ENCODE results near the gene PNMT. TPM values are rescaled to one million over a fixed set of nuclear protein-coding genes. Genes with fewer than 3 reads are reported as not detected.
"Not testable (repeated sequence)": the region's sequence is repeated elsewhere in the genome, so short reads cannot be mapped to it uniquely, and the experiment has no call there.

The PNMT gene
- total RNA-seq, 1 donor from 2014 or later: not detected

GRCh38 chr17:39706383-39706782 is 38.1 kb downstream of the PNMT start:
- no peaks in the 10 kb centered on the region for H3K36me3 Mint-ChIP-seq (ENCODE audit: unreplicated experiment)
- H3K4me3 Mint-ChIP-seq (ENCODE audit: unreplicated experiment): no peak overlapping the region
- TF ChIP-seq CTCF (IDR thresholded peaks at IDR 0.05; ENCODE audit: partially characterized antibody, unreplicated experiment): no peak
- no peak overlapping the region for H3K27ac Mint-ChIP-seq (ENCODE audit: unreplicated experiment)
- H3K27me3 Mint-ChIP-seq (ENCODE audit: unreplicated experiment): peaks cover 2% of the 10 kb centered on the region
- no peak for DNase-seq
- H3K9me3 Mint-ChIP-seq (ENCODE audit: unreplicated experiment): peaks cover 11% of the 10 kb centered on the region
- peaks cover 11% of the 10 kb centered on the region for H3K4me1 Mint-ChIP-seq (ENCODE audit: low read depth, unreplicated experiment)

GRCh38 chr17:39706921-39707337 is 38.7 kb downstream of the PNMT start:
- no peak overlapping the region for H3K27ac Mint-ChIP-seq (ENCODE audit: unreplicated experiment)
- peaks cover 14% of the 10 kb centered on the region for H3K4me1 Mint-ChIP-seq (ENCODE audit: low read depth, unreplicated experiment)
- TF ChIP-seq CTCF (IDR thresholded peaks at IDR 0.05; ENCODE audit: partially characterized antibody, unreplicated experiment): no peak
- H3K4me3 Mint-ChIP-seq (ENCODE audit: unreplicated experiment): no peak overlapping the region
- H3K27me3 Mint-ChIP-seq (ENCODE audit: unreplicated experiment): peaks cover 2% of the 10 kb centered on the region
- peaks cover 11% of the 10 kb centered on the region for H3K9me3 Mint-ChIP-seq (ENCODE audit: unreplicated experiment)
- H3K36me3 Mint-ChIP-seq (ENCODE audit: unreplicated experiment): no peaks in the 10 kb centered on the region
- DNase-seq: no peak

GRCh38 chr17:39709319-39709997 is 41.2 kb downstream of the PNMT start:
- H3K9me3 Mint-ChIP-seq (ENCODE audit: unreplicated experiment): peaks cover 11% of the 10 kb centered on the region
- H3K36me3 Mint-ChIP-seq (ENCODE audit: unreplicated experiment): no peaks in the 10 kb centered on the region
- peaks cover 14% of the 10 kb centered on the region for H3K4me1 Mint-ChIP-seq (ENCODE audit: low read depth, unreplicated experiment)
- no peak for DNase-seq
- peak overlapping the region; percentile 81 for H3K4me3 Mint-ChIP-seq (ENCODE audit: unreplicated experiment)
- H3K27me3 Mint-ChIP-seq (ENCODE audit: unreplicated experiment): peaks cover 2% of the 10 kb centered on the region
- TF ChIP-seq CTCF (IDR thresholded peaks at IDR 0.05; ENCODE audit: partially characterized antibody, unreplicated experiment): no peak
- peak overlapping the region; percentile 81 for H3K27ac Mint-ChIP-seq (ENCODE audit: unreplicated experiment)

- H3K4me1 Mint-ChIP-seq (ENCODE audit: low read depth, unreplicated experiment): peaks cover 14% of the 10 kb centered on the region
- H3K27ac Mint-ChIP-seq (ENCODE audit: unreplicated experiment): peak overlapping the region; percentile 43
- no peak for TF ChIP-seq CTCF (IDR thresholded peaks at IDR 0.05; ENCODE audit: partially characterized antibody, unreplicated experiment)
- peaks cover 2% of the 10 kb centered on the region for H3K27me3 Mint-ChIP-seq (ENCODE audit: unreplicated experiment)
- DNase-seq: no peak
- peaks cover 11% of the 10 kb centered on the region for H3K9me3 Mint-ChIP-seq (ENCODE audit: unreplicated experiment)
- no peaks in the 10 kb centered on the region for H3K36me3 Mint-ChIP-seq (ENCODE audit: unreplicated experiment)
- H3K4me3 Mint-ChIP-seq (ENCODE audit: unreplicated experiment): no peak overlapping the region
Measured at GRCh38 chr17:39709998-39710964, 42.0 kb downstream of the PNMT start.

GRCh38 chr17:39711071-39711470 is 42.8 kb downstream of the PNMT start:
- not testable (repeated sequence) for H3K36me3 Mint-ChIP-seq (ENCODE audit: unreplicated experiment); DNase-seq; H3K27ac Mint-ChIP-seq (ENCODE audit: unreplicated experiment); H3K27me3 Mint-ChIP-seq (ENCODE audit: unreplicated experiment); H3K4me3 Mint-ChIP-seq (ENCODE audit: unreplicated experiment)
- Mint-ChIP-seq H3K4me1 (ENCODE audit: low read depth, unreplicated experiment) (peaks cover 14% of the 10 kb centered on the region), H3K9me3 (ENCODE audit: unreplicated experiment) (peaks cover 11% of the 10 kb centered on the region)

Data from glutamatergic neuron (in vitro differentiated cells).